ENCODE measurements around the gene PCDHB7.
"Not testable (repeated sequence)": the region's sequence is repeated elsewhere in the genome, so short reads cannot be mapped to it uniquely, and the experiment has no call there.

Gene PCDHB7

DNA sequence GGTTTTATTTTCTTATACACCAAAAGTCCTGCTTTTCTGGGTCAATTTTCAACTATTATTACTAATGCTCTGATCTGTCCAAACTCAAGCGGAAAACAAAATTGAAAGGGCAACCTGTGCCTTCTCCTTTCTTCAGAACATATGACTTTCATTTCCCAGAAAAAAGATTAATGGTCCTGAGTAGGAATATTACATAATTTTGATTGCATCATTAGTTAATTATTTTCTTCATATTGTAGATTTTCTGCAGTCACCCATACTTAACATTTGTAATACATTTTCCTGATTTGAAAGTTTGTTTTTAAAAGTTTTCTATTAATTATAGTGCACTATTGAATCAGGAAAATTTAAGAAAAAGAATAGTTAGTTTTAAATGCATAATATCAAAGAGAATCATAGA is 3.5 kb downstream of the PCDHB7 start:
- ChIA-PET CTCF (no interaction called here), POLR2A (no interaction called here)
- TF ChIP-seq ZNF384 (IDR thresholded peaks at IDR 0.05) = no peak
- TF ChIP-seq SP1 (IDR thresholded peaks at IDR 0.05) = no peak
- TF ChIP-seq NFRKB (IDR thresholded peaks at IDR 0.05) = no peak
- no peak for TF ChIP-seq ELF4 (IDR thresholded peaks at IDR 0.05)
- no peak for TF ChIP-seq FOXK2 (IDR thresholded peaks at IDR 0.05)
- TF ChIP-seq FOXA1 (IDR thresholded peaks at IDR 0.05) = no peak
- TF ChIP-seq BHLHE40 (IDR thresholded peaks at IDR 0.05; ENCODE audit: borderline replicate concordance) = no peak
- TF ChIP-seq ARNT (IDR thresholded peaks at IDR 0.05) = no peak
- no peak for TF ChIP-seq LEF1 (IDR thresholded peaks at IDR 0.05; ENCODE audit: borderline replicate concordance)
- TF ChIP-seq, protein P1, sequence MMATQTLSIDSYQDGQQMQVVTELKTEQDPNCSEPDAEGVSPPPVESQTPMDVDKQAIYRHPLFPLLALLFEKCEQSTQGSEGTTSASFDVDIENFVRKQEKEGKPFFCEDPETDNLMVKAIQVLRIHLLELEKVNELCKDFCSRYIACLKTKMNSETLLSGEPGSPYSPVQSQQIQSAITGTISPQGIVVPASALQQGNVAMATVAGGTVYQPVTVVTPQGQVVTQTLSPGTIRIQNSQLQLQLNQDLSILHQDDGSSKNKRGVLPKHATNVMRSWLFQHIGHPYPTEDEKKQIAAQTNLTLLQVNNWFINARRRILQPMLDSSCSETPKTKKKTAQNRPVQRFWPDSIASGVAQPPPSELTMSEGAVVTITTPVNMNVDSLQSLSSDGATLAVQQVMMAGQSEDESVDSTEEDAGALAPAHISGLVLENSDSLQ (IDR thresholded peaks at IDR 0.05) = no peak
- no peak for TF ChIP-seq TARDBP (IDR thresholded peaks at IDR 0.05)
- no peak for TF ChIP-seq HDGF (IDR thresholded peaks at IDR 0.05; ENCODE audit: borderline replicate concordance)
- TF ChIP-seq L3MBTL2 (conservative IDR thresholded peaks at IDR 0.05) = no peak
- TF ChIP-seq SUZ12 (IDR thresholded peaks at IDR 0.05) = no peak
- no peak for TF ChIP-seq FOXM1 (IDR thresholded peaks at IDR 0.05; ENCODE audit: borderline replicate concordance)
- TF ChIP-seq CTBP1 (IDR thresholded peaks at IDR 0.05; ENCODE audit: borderline replicate concordance) = no peak
- no peak for DNase-seq (ENCODE audit: extremely low spot score)

DNA sequence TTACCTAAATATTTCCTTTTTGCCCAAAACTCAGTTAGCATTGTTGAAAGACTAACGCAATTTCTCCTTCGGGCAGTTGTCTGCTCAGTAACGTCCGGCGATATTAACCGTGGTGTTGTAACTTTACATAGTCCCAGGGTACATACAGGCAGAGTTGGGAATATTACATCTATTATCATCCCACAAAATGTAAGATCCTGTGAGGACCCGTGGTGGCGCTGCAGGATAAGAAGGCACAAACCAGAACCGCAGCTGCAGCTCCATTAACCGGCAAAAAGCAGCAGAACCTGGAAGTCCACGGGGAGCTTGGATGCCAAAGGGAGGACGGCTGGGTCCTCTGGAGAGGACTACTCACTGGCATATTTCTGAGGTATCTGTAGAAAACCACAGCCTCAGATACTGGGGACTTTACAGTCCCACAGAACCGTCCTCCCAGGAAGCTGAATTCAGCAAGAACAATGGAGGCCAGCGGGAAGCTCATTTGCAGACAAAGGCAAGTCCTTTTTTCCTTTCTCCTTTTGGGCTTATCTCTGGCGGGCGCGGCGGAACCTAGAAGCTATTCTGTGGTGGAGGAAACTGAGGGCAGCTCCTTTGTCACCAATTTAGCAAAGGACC is 5.2 kb downstream of the PCDHB7 start, which contains the start of gene PCDHB8:
PCDHB8 (plus strand) TSS at position 214 of the 615 bp plus-strand sequence; CDS start at position 459, 245 bp downstream.
- peak; percentile 13 for DNase-seq (ENCODE audit: extremely low spot score)
- POLR2A ChIA-PET = not testable (repeated sequence)
- CTCF ChIA-PET = interaction anchor here (1.6 kb wide), 1 partner anchor 347 kb away, joined by 4 read pairs; no protein-coding TSS in a partner anchor

DNA sequence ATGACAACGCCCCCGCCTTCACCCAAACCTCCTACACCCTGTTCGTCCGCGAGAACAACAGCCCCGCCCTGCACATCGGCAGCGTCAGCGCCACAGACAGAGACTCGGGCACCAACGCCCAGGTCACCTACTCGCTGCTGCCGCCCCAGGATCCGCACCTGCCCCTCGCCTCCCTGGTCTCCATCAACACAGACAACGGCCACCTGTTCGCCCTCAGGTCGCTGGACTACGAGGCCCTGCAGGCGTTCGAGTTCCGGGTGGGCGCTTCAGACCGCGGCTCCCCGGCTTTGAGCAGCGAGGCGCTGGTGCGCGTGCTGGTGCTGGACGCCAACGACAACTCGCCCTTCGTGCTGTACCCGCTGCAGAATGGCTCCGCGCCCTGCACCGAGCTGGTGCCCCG is 6.9 kb downstream of the PCDHB7 start:
- POLR2A ChIA-PET; DNase-seq (ENCODE audit: extremely low spot score); CTCF ChIA-PET: not testable (repeated sequence)

DNA sequence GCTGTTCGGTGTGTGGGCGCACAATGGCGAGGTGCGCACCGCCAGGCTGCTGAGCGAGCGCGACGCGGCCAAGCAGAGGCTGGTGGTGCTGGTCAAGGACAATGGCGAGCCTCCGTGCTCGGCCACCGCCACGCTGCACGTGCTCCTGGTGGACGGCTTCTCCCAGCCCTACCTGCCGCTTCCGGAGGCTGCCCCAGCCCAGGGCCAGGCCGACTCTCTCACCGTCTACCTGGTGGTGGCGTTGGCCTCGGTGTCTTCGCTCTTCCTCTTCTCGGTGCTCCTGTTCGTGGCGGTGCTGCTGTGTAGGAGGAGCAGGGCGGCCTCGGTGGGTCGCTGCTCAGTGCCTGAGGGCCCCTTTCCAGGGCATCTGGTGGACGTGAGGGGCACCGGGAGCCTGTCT is 7.4 kb downstream of the PCDHB7 start:
- DNase-seq (ENCODE audit: extremely low spot score); POLR2A ChIA-PET; CTCF ChIA-PET: not testable (repeated sequence)

DNA sequence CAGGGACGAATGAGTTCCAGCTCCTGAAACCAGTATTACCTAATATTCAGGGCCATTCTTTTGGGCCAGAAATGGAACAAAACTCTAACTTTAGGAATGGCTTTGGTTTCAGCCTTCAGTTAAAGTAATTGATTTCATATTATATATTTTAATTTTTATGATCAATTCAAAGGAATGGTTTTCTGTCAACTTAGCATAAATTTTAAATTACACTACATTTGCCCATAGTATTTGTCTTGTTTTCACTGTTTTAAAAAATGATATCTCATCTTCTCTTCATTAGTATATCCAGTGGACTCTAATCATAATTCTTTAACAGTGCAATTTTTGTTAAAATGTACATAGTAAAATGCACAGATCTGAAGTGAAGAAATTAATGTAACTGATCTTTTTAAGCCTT is 7.9 kb downstream of the PCDHB7 start:
- ChIA-PET POLR2A (no interaction called here), CTCF (interaction anchor here (0.6 kb wide), 1 partner anchor 236 kb away, joined by 3 read pairs; no protein-coding TSS in a partner anchor)
- TF ChIP-seq ELF4 (IDR thresholded peaks at IDR 0.05) (no peak), ZNF384 (IDR thresholded peaks at IDR 0.05) (no peak), SP1 (IDR thresholded peaks at IDR 0.05) (no peak), HDGF (IDR thresholded peaks at IDR 0.05; ENCODE audit: borderline replicate concordance) (no peak), TARDBP (IDR thresholded peaks at IDR 0.05) (no peak), FOXA1 (IDR thresholded peaks at IDR 0.05) (no peak), SUZ12 (IDR thresholded peaks at IDR 0.05) (no peak), L3MBTL2 (conservative IDR thresholded peaks at IDR 0.05) (no peak), BHLHE40 (IDR thresholded peaks at IDR 0.05; ENCODE audit: borderline replicate concordance) (no peak), ARNT (IDR thresholded peaks at IDR 0.05) (no peak)
- TF ChIP-seq, protein P1 (IDR thresholded peaks at IDR 0.05) = no peak
- no peak for DNase-seq (ENCODE audit: extremely low spot score)

DNA sequence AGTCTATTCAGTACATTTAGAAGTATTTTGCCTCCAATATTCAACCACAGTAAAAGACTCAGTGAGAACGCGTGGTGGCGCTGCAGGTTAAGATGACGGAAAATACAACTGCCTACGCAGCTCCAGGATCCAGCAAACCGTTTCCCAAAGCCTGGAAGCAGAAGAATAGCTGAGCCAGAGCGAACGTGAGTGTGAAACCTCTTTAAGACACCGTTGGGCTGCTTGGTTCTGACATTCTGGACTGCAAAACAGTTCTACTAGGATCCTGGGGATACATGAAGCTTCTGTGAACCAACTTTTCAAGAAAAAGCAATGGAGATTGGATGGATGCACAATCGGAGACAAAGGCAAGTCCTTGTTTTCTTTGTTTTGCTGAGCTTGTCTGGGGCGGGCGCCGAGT is 9.8 kb downstream of the PCDHB7 start, which contains the start of gene PCDHB16:
PCDHB16 (plus strand) TSS at position 140 of the 400 bp plus-strand sequence; CDS start at position 313, 173 bp downstream.
- peak; percentile 14 for DNase-seq (ENCODE audit: extremely low spot score)

DNA sequence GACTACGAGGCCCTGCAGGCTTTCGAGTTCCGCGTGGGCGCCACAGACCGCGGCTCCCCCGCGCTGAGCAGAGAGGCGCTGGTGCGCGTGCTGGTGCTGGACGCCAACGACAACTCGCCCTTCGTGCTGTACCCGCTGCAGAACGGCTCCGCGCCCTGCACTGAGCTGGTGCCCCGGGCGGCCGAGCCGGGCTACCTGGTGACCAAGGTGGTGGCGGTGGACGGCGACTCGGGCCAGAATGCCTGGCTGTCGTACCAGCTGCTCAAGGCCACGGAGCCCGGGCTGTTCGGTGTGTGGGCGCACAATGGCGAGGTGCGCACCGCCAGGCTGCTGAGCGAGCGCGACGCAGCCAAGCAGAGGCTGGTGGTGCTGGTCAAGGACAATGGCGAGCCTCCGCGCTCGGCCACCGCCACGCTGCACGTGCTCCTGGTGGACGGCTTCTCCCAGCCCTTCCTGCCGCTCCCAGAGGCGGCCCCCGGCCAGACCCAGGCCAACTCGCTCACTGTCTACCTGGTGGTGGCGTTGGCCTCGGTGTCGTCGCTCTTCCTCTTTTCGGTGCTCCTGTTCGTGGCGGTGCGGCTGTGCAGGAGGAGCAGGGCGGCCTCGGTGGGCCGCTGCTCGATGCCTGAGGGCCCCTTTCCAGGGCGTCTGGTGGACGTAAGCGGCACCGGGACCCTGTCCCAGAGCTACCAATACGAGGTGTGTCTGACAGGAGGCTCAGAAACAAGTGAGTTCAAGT is 11.8 kb downstream of the PCDHB7 start:
- DNase-seq (ENCODE audit: extremely low spot score); CTCF ChIA-PET; POLR2A ChIA-PET: not testable (repeated sequence)

More for the DNA sequence above, 9.8 kb downstream of the PCDHB7 start, which contains the start of gene PCDHB16:
- CTCF ChIA-PET = interaction anchor here (0.6 to 1.3 kb wide), 4 partner anchors 18 to 1382 kb away, joined by 3 to 5 read pairs (median 3); partner anchors contain the start of gene PCDHB5
- POLR2A ChIA-PET = no interaction called here
- no peak for TF ChIP-seq ARNT (IDR thresholded peaks at IDR 0.05)
- TF ChIP-seq HDGF (IDR thresholded peaks at IDR 0.05; ENCODE audit: borderline replicate concordance) = no peak
- no peak for TF ChIP-seq BHLHE40 (IDR thresholded peaks at IDR 0.05; ENCODE audit: borderline replicate concordance)
- no peak for TF ChIP-seq FOXK2 (IDR thresholded peaks at IDR 0.05)
- TF ChIP-seq SP1 (IDR thresholded peaks at IDR 0.05) = no peak
- no peak for TF ChIP-seq ELF4 (IDR thresholded peaks at IDR 0.05)
- TF ChIP-seq L3MBTL2 (conservative IDR thresholded peaks at IDR 0.05) = no peak
- no peak for TF ChIP-seq CTBP1 (IDR thresholded peaks at IDR 0.05; ENCODE audit: borderline replicate concordance)
- TF ChIP-seq ZNF384 (IDR thresholded peaks at IDR 0.05) = no peak
- TF ChIP-seq SUZ12 (IDR thresholded peaks at IDR 0.05) = no peak
- TF ChIP-seq LEF1 (IDR thresholded peaks at IDR 0.05; ENCODE audit: borderline replicate concordance) = no peak
- TF ChIP-seq, protein P1 (IDR thresholded peaks at IDR 0.05) = no peak
- TF ChIP-seq NFRKB (IDR thresholded peaks at IDR 0.05) = no peak
- no peak for TF ChIP-seq TARDBP (IDR thresholded peaks at IDR 0.05)

Data from HEK293T (cell line).